WTC11 (cell line): Measurements from ENCODE around the gene RIN2. TPM values are rescaled to one million over a fixed set of nuclear protein-coding genes. Genes with fewer than 3 reads are reported as not detected.

Experiments
- ATAC-seq: fragments of 200-7000 bp; cut with Tn5 transposase; 2 replicates; pipeline ENCODE4 v1.10.0; 2021; ENCODE audit warnings: mild to moderate bottlenecking, moderate library complexity
- CTCF ChIA-PET: fragments of 300-600 bp; sonication (Branson Sonifier 250); formaldehyde crosslinking; loops from one replicate; lab custom pipeline; 2021; ENCODE audit warnings: antibody characterized with exemption; lab: Charles Lee
- POLR2A ChIA-PET: fragments of 350-600 bp; sonication (Branson Sonifier 250); formaldehyde crosslinking; loops from one replicate; lab custom pipeline; 2021; ENCODE audit warnings: antibody characterized with exemption; lab: Charles Lee
- DNase-seq: peaks from one replicate; pipeline ENCODE4 v3.0.0; 2021; ENCODE audit warnings: low spot score
- H3K27ac Mint-ChIP-seq: 2 replicates; pipeline ENCODE4 v1.8.0; 2021; ENCODE audit warnings: mixed read lengths
- H3K27me3 Mint-ChIP-seq: 2 replicates; pipeline ENCODE4 v1.8.0; 2021; ENCODE audit warnings: low read depth, mild to moderate bottlenecking, moderate library complexity, mixed read lengths
- H3K36me3 Mint-ChIP-seq: 2 replicates; pipeline ENCODE4 v1.8.0; 2021; ENCODE audit warnings: mixed read lengths
- H3K4me1 Mint-ChIP-seq: 2 replicates; pipeline ENCODE4 v1.8.0; 2022; ENCODE audit warnings: mixed read lengths
- H3K4me3 Mint-ChIP-seq: 2 replicates; pipeline ENCODE4 v1.8.0; 2021; ENCODE audit warnings: mild to moderate bottlenecking, moderate library complexity, mixed read lengths
- H3K9me3 Mint-ChIP-seq: 2 replicates; pipeline ENCODE4 v1.8.0; 2021; ENCODE audit warnings: mixed read lengths
- E2F5 ChIP-seq: sonication (generic); formaldehyde crosslinking; IDR thresholded peaks from 2 replicates; pipeline ENCODE4 v1.8.1; 2022; ENCODE audit warnings: mild to moderate bottlenecking, moderate library complexity, missing genetic modification reagents
- ESRRA ChIP-seq: sonication (generic); formaldehyde crosslinking; IDR thresholded peaks from 2 replicates; pipeline ENCODE4 v1.8.1; 2022; ENCODE audit warnings: mild to moderate bottlenecking, missing genetic modification reagents, borderline replicate concordance
- FOXK1 ChIP-seq: sonication (generic); formaldehyde crosslinking; IDR thresholded peaks from 2 replicates; pipeline ENCODE4 v1.8.0; 2022; ENCODE audit warnings: mild to moderate bottlenecking, moderate library complexity, missing genetic modification reagents
- GRHL2 ChIP-seq: fragments of 250-450 bp; sonication (Bioruptor Pico); IDR thresholded peaks from 2 replicates; pipeline ENCODE4 v1.8.0; 2022; ENCODE audit warnings: mild to moderate bottlenecking, moderate library complexity; ENCODE audit not compliant: insufficient replicate concordance, severe bottlenecking
- GTF2I ChIP-seq: fragments of 250-450 bp; sonication (Bioruptor Pico); conservative IDR thresholded peaks from 2 replicates; pipeline ENCODE4 v1.4.0; 2021; ENCODE audit warnings: mild to moderate bottlenecking
- HMGXB4 ChIP-seq: sonication (generic); formaldehyde crosslinking; IDR thresholded peaks from 2 replicates; pipeline ENCODE4 v1.8.1; 2023; ENCODE audit warnings: mild to moderate bottlenecking, moderate library complexity, missing genetic modification reagents
- NFATC4 ChIP-seq: fragments of 250-450 bp; sonication (Bioruptor Pico); IDR thresholded peaks from 2 replicates; pipeline ENCODE4 v1.9.0; 2021; ENCODE audit warnings: mild to moderate bottlenecking
- NR2C2 ChIP-seq: sonication (generic); formaldehyde crosslinking; IDR thresholded peaks from 2 replicates; pipeline ENCODE4 v1.8.0; 2022; ENCODE audit warnings: mild to moderate bottlenecking, missing genetic modification reagents
- NR3C1 ChIP-seq: sonication (generic); formaldehyde crosslinking; conservative IDR thresholded peaks from 2 replicates; pipeline ENCODE4 v1.8.1; 2023; ENCODE audit warnings: low read depth, mild to moderate bottlenecking, missing genetic modification reagents
- SMAD3 ChIP-seq: sonication (generic); formaldehyde crosslinking; IDR thresholded peaks from 2 replicates; pipeline ENCODE4 v1.8.0; 2022; ENCODE audit warnings: missing genetic modification reagents, mild to moderate bottlenecking, borderline replicate concordance
- SMAD4 ChIP-seq: sonication (generic); formaldehyde crosslinking; IDR thresholded peaks from 2 replicates; pipeline ENCODE4 v1.8.0; 2022; ENCODE audit warnings: mild to moderate bottlenecking, missing genetic modification reagents
- TCF7 ChIP-seq: sonication (generic); formaldehyde crosslinking; IDR thresholded peaks from 2 replicates; pipeline ENCODE4 v1.8.0; 2022; ENCODE audit warnings: mild to moderate bottlenecking, low read depth, missing genetic modification reagents, moderate library complexity
- ZBTB21 ChIP-seq: sonication (generic); formaldehyde crosslinking; IDR thresholded peaks from 2 replicates; pipeline ENCODE4 v1.8.1; 2023; ENCODE audit warnings: mild to moderate bottlenecking, missing genetic modification reagents, borderline replicate concordance
- ZBTB43 ChIP-seq: sonication (generic); formaldehyde crosslinking; IDR thresholded peaks from 2 replicates; pipeline ENCODE4 v1.8.1; 2023; ENCODE audit warnings: mild to moderate bottlenecking, missing genetic modification reagents
- ZMAT4 ChIP-seq: fragments of 250-450 bp; sonication (Bioruptor Pico); IDR thresholded peaks from 2 replicates; pipeline ENCODE4 v1.9.0; 2021; ENCODE audit warnings: mild to moderate bottlenecking
- ZNF138 ChIP-seq: sonication (generic); formaldehyde crosslinking; conservative IDR thresholded peaks from 2 replicates; pipeline ENCODE4 v1.8.1; 2022; ENCODE audit warnings: mild to moderate bottlenecking, moderate library complexity, missing genetic modification reagents
- ZNF425 ChIP-seq: fragments of 250-450 bp; sonication (Bioruptor Pico); conservative IDR thresholded peaks from 2 replicates; pipeline ENCODE4 v1.9.0; 2021; ENCODE audit warnings: mild to moderate bottlenecking
- total RNA-seq: library from RNA; stranded (reverse); gene quantifications from 3 replicates; pipeline ENCODE4 v1.2.3, GENCODE V29; 2021

Gene RIN2
- total RNA-seq, 1 experiment from 2014 or later: 4.3 TPM

- CTCF ChIA-PET: no interaction called here
- POLR2A ChIA-PET: interaction anchor here (0.7 kb wide), 1 partner anchor 1060 kb away, joined by 3 read pairs; no protein-coding TSS in a partner anchor
Measured at GRCh38 chr20:19727251-19727847, 30.7 kb upstream of the RIN2 start.

GRCh38 chr20:19729672-19730071 is 28.4 kb upstream of the RIN2 start:
- H3K4me1 Mint-ChIP-seq: peaks cover 2% of the 10 kb centered on the region; the same call in 1 of the 2 replicates
- no peaks in the 10 kb centered on the region for H3K27me3 Mint-ChIP-seq
- H3K9me3 Mint-ChIP-seq: no peaks in the 10 kb centered on the region
- TF ChIP-seq GRHL2 (CRISPR knock-in tag): no peak
- no peak for TF ChIP-seq E2F5 (CRISPR knock-in tag)
- TF ChIP-seq NR3C1 (CRISPR knock-in tag): no peak
- TF ChIP-seq SMAD4 (CRISPR knock-in tag): no peak
- TF ChIP-seq TCF7: no peak
- TF ChIP-seq NR2C2 (CRISPR knock-in tag): no peak
- no peak for TF ChIP-seq HMGXB4 (CRISPR knock-in tag)
- TF ChIP-seq NFATC4 (CRISPR knock-in tag): no peak
- no peak for TF ChIP-seq GTF2I
- no peak for TF ChIP-seq ZBTB21 (CRISPR knock-in tag)
- TF ChIP-seq ZBTB43: no peak
- no peak for TF ChIP-seq ZNF138 (CRISPR knock-in tag)
- TF ChIP-seq SMAD3: no peak
- no peak for TF ChIP-seq ZMAT4 (CRISPR knock-in tag)
- no peak for TF ChIP-seq ZNF425
- TF ChIP-seq FOXK1: no peak
- TF ChIP-seq ESRRA (CRISPR knock-in tag): no peak
- H3K27ac Mint-ChIP-seq: no peak overlapping the region
- CTCF ChIA-PET: no interaction called here
- DNase-seq (no peak), ATAC-seq (no peak)
- no peak overlapping the region for H3K4me3 Mint-ChIP-seq
- no peaks in the 10 kb centered on the region for H3K36me3 Mint-ChIP-seq
- POLR2A ChIA-PET: no interaction called here

More at GRCh38 chr20:19727251-19727847, 30.7 kb upstream of the RIN2 start:
- TF ChIP-seq ZBTB43: no peak
- Mint-ChIP-seq H3K27me3 (no peaks in the 10 kb centered on the region), H3K9me3 (no peaks in the 10 kb centered on the region), H3K4me1 (no peaks in the 10 kb centered on the region), H3K27ac (no peak overlapping the region), H3K4me3 (no peak overlapping the region), H3K36me3 (no peaks in the 10 kb centered on the region)
- ATAC-seq: no peak
- no peak for DNase-seq
